Measurements from ENCODE around the gene CARD19.

CARD19 gene

GRCh38 chr9:93064392-93065134, 31.5 kb upstream of the CARD19 start:
- peak; percentile 76 to 81 for DNase-seq (ENCODE audit: low read depth in 2 of 2)

GRCh38 chr9:93065135-93065720, 30.8 kb upstream of the CARD19 start:
- DNase-seq (ENCODE audit: low read depth in 2 of 2) = no peak

- no peak for DNase-seq (ENCODE audit: low read depth in 2 of 2)
Measured at GRCh38 chr9:93066978-93067603, 28.9 kb upstream of the CARD19 start.

GRCh38 chr9:93068956-93069355, 27.1 kb upstream of the CARD19 start:
- DNase-seq (ENCODE audit: low read depth in 2 of 2) = no peak

GRCh38 chr9:93071464-93071863, 24.6 kb upstream of the CARD19 start:
- DNase-seq (ENCODE audit: low read depth in 2 of 2) = no peak

GRCh38 chr9:93072383-93072795, 23.6 kb upstream of the CARD19 start:
- DNase-seq (ENCODE audit: low read depth in 2 of 2) = no peak

GRCh38 chr9:93076101-93076791, 19.8 kb upstream of the CARD19 start:
- no peak for DNase-seq (ENCODE audit: low read depth in 2 of 2)

- no peak for DNase-seq (ENCODE audit: low read depth in 2 of 2)
Measured at GRCh38 chr9:93076792-93077128, 19.3 kb upstream of the CARD19 start.

- DNase-seq (ENCODE audit: low read depth in 2 of 2) = no peak
Measured at GRCh38 chr9:93077367-93077766, 18.6 kb upstream of the CARD19 start.

GRCh38 chr9:93077811-93078210, 18.2 kb upstream of the CARD19 start:
- no peak for DNase-seq (ENCODE audit: low read depth in 2 of 2)

GRCh38 chr9:93079371-93079770, 16.6 kb upstream of the CARD19 start:
- no peak for DNase-seq (ENCODE audit: low read depth in 2 of 2)

GRCh38 chr9:93080406-93080805, 15.6 kb upstream of the CARD19 start:
- DNase-seq (ENCODE audit: low read depth in 2 of 2) = no peak

- no peak for DNase-seq (ENCODE audit: low read depth in 2 of 2)
Measured at GRCh38 chr9:93081081-93081529, 14.9 kb upstream of the CARD19 start.

GRCh38 chr9:93081931-93082330, 14.1 kb upstream of the CARD19 start:
- no peak for DNase-seq (ENCODE audit: low read depth in 2 of 2)

GRCh38 chr9:93082841-93083411, 13.1 kb upstream of the CARD19 start:
- DNase-seq (ENCODE audit: low read depth in 2 of 2) = no peak

GRCh38 chr9:93083592-93084470, 12.2 kb upstream of the CARD19 start:
- no peak for DNase-seq (ENCODE audit: low read depth in 2 of 2)

- DNase-seq (ENCODE audit: low read depth in 2 of 2) = no peak
Measured at GRCh38 chr9:93084471-93084881, 11.5 kb upstream of the CARD19 start.

- DNase-seq (ENCODE audit: low read depth in 2 of 2) = no peak
Measured at GRCh38 chr9:93085676-93086075, 10.3 kb upstream of the CARD19 start.

- DNase-seq (ENCODE audit: low read depth in 2 of 2) = no peak
Measured at GRCh38 chr9:93086447-93087224, 9.4 kb upstream of the CARD19 start.

- DNase-seq (ENCODE audit: low read depth in 2 of 2) = no peak
Measured at GRCh38 chr9:93087971-93088655, 7.9 kb upstream of the CARD19 start.

All from stimulated activated CD8-positive, alpha-beta memory T cell treated with anti-CD3 and anti-CD28 coated beads, Interleukin-2, amount 100 ng/mL, for 48 hours (primary cell).